Cardiac fibroblast (primary cell): ENCODE results near the gene SDC1.

Experiments used
- DNase-seq, 2 donors: peaks; one replicate each; pipeline versions ENCODE4 v3.0.0 to v3.0.0-alpha.2; 2010; ENCODE audit warnings: low read depth in 2 of 2
- H3K4me3 ChIP-seq, 2 donors: replicated peaks in 1 of 2; 1 replicate in 1 of 2; 2 replicates in 1 of 2; pipeline ENCODE4 v1.5.1; 2011; ENCODE audit warnings: low read depth in 2 of 2, low read length in 2 of 2, mild to moderate bottlenecking in 2 of 2, moderate library complexity in 1 of 2
- TF ChIP-seq, protein P1 (sequence below): IDR thresholded peaks from one replicate; pipeline ENCODE4 v1.5.1; 2011; ENCODE audit warnings: low read depth, mild to moderate bottlenecking, low read length, inconsistent platforms

Gene SDC1

GRCh38 chr2:20212871-20213503 is 11.9 kb downstream of the SDC1 start:
- H3K4me3 ChIP-seq = no peak overlapping the region
- no peak for DNase-seq
- TF ChIP-seq, protein P1, sequence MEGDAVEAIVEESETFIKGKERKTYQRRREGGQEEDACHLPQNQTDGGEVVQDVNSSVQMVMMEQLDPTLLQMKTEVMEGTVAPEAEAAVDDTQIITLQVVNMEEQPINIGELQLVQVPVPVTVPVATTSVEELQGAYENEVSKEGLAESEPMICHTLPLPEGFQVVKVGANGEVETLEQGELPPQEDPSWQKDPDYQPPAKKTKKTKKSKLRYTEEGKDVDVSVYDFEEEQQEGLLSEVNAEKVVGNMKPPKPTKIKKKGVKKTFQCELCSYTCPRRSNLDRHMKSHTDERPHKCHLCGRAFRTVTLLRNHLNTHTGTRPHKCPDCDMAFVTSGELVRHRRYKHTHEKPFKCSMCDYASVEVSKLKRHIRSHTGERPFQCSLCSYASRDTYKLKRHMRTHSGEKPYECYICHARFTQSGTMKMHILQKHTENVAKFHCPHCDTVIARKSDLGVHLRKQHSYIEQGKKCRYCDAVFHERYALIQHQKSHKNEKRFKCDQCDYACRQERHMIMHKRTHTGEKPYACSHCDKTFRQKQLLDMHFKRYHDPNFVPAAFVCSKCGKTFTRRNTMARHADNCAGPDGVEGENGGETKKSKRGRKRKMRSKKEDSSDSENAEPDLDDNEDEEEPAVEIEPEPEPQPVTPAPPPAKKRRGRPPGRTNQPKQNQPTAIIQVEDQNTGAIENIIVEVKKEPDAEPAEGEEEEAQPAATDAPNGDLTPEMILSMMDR = no peak

- H3K4me3 ChIP-seq = no peak overlapping the region
- peak in 1 of 2 donors; percentile 67 for DNase-seq
- TF ChIP-seq, protein P1 = no peak
Measured at GRCh38 chr2:20212459-20212870, 12.5 kb downstream of the SDC1 start.

DNA sequence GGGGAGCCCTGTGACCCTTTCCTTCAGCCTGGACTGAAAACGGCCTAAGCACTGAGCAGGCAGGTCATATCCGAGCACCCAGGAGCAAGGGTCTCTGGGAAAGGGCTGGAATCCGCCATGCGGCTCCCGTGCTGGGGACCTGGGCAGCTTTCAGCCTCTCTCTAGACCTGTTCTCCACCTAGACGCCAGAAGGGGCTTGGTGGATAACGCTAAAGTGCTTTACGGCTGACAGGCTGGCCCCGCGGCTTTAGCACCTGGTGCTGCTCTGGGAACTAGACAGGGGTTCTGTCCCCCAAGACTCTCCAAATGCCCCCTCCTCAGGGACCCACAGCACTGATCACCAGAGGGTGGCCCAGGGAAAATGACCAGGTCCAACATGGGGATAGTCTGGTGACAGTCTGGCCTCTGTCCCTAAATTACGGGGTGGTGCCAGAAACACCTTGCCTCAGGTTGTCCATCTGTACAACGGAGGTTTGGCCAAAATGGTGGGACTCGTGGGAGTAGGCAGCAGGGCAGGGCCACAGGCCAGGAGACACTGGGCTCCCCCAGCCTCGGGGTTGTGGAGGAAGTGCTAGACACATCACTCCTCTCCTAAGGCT is 13.0 kb downstream of the SDC1 start:
- TF ChIP-seq, protein P1 = no peak
- no peak for DNase-seq
- H3K4me3 ChIP-seq = no peak overlapping the region

DNA sequence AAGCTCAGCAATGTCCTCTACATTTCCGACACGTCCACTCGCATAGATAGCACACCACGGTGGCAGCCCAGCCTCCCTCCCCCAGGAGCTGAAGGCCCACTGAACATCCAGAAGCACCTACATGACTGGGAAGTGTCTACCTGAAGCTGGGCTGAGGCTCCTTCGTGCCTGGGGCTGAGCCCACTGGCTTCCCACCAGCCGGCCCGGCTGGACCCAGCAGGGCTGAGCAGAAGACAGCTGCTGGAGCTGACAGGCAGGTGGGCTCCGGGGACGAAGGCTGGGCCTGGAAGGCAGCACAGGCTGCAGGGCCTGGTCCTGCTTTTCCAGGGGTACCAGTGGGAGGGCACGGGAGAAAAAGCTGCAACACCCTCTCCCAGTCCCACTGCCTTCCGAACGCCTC is 13.5 kb downstream of the SDC1 start:
- TF ChIP-seq, protein P1 = no peak
- H3K4me3 ChIP-seq = no peak overlapping the region
- DNase-seq = no peak

DNA sequence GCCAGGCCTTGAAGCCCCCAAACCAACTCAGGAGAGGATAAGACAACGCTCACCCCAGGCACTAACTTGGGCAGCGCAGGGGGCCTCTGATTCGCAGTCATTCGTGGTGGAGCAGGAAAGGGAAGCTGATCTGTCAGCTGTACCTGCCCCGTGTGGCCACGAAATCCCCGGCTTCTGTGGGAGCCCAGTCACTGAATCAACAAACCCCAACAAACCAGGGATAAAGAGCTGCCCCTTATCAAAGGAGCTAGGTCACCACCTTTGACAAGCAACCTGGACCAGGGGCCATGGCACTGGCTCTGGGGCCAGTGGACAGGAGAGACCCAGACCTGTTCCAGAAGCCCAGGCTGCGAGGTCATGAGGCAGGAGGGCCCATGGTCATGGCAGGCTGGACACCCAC is 14.5 kb downstream of the SDC1 start:
- DNase-seq = no peak
- TF ChIP-seq, protein P1 = no peak
- H3K4me3 ChIP-seq = no peak overlapping the region

GRCh38 chr2:20209373-20210109 is 15.4 kb downstream of the SDC1 start:
- H3K4me3 ChIP-seq = no peak overlapping the region
- DNase-seq = no peak
- TF ChIP-seq, protein P1 = no peak
